ENCODE measurements around the gene MXRA7. TPM values are rescaled to one million over a fixed set of nuclear protein-coding genes. Genes with fewer than 3 reads are reported as not detected.

Gene MXRA7
- total and polyA plus RNA-seq, 3 donors from 2014 or later, result 217 to 272 (median 253) TPM

- Histone ChIP-seq H3K4me3 (no peak overlapping the region), H3K27ac (peak overlapping the region; percentile 89 to 92), H3K4me1 (peaks cover 81% of the 10 kb centered on the region), H3K9me3 (no peaks in the 10 kb centered on the region), H3K27me3 (no peaks in the 10 kb centered on the region), H3K36me3 (ENCODE audit: low read depth, missing control alignments) (no peaks in the 10 kb centered on the region)
- intact Hi-C loops (cut with DNase I; ENCODE audit: low total_unique reads), result no loop called here
- no peak for DNase-seq
- WGBS, 2 donors, result 71 to 88% methylated on average over 8 of the region's 8 CpGs
- TF ChIP-seq CTCF (IDR thresholded peaks at IDR 0.05) (no peak), POLR2A (IDR thresholded peaks at IDR 0.05) (no peak)
These were observed 24.9 kb downstream of the MXRA7 start for GRCh38 chr17:76685846-76686245.

GRCh38 chr17:76685366-76685765, 25.4 kb downstream of the MXRA7 start:
- TF ChIP-seq CTCF (IDR thresholded peaks at IDR 0.05) (no peak), POLR2A (IDR thresholded peaks at IDR 0.05) (no peak)
- Histone ChIP-seq H3K4me3 (no peak overlapping the region), H3K27me3 (no peaks in the 10 kb centered on the region), H3K27ac (peak overlapping the region; percentile 89 to 92), H3K4me1 (peaks cover 81% of the 10 kb centered on the region), H3K36me3 (ENCODE audit: low read depth, missing control alignments) (no peaks in the 10 kb centered on the region), H3K9me3 (no peaks in the 10 kb centered on the region)
- intact Hi-C loops (cut with DNase I; ENCODE audit: low total_unique reads), result no loop called here
- 87% methylated on average over 6 to 12 of the region's 12 CpGs for WGBS, 2 donors
- DNase-seq, result no peak

GRCh38 chr17:76684756-76685155, 26.0 kb downstream of the MXRA7 start:
- intact Hi-C loops (cut with DNase I; ENCODE audit: low total_unique reads), result no loop called here

GRCh38 chr17:76683921-76684745, 26.6 kb downstream of the MXRA7 start:
- H3K4me1 ChIP-seq, result peaks cover 70% of the 10 kb centered on the region
- H3K36me3 ChIP-seq (ENCODE audit: low read depth, missing control alignments), result no peaks in the 10 kb centered on the region
- no peak for DNase-seq
- 81 to 86% methylated on average over 22 to 25 of the region's 25 CpGs for WGBS, 2 donors
- no peaks in the 10 kb centered on the region for H3K27me3 ChIP-seq
- H3K9me3 ChIP-seq, result no peaks in the 10 kb centered on the region
- no peak overlapping the region for H3K4me3 ChIP-seq
- H3K27ac ChIP-seq, result peak overlapping the region in 1 of 2 donors; percentile 92
- intact Hi-C loops (cut with DNase I; ENCODE audit: low total_unique reads), result no loop called here
- TF ChIP-seq POLR2A (IDR thresholded peaks at IDR 0.05) (no peak), CTCF (IDR thresholded peaks at IDR 0.05) (no peak)

More at GRCh38 chr17:76684756-76685155, 26.0 kb downstream of the MXRA7 start:
- no peak for DNase-seq
- H3K9me3 ChIP-seq, result no peaks in the 10 kb centered on the region
- H3K27me3 ChIP-seq, result no peaks in the 10 kb centered on the region
- no peaks in the 10 kb centered on the region for H3K36me3 ChIP-seq (ENCODE audit: low read depth, missing control alignments)
- TF ChIP-seq POLR2A (IDR thresholded peaks at IDR 0.05) (no peak), CTCF (IDR thresholded peaks at IDR 0.05) (no peak)
- WGBS, 2 donors, result 79 to 81% methylated on average over 7 of the region's 7 CpGs
- no peak overlapping the region for H3K4me3 ChIP-seq
- peaks cover 76% of the 10 kb centered on the region for H3K4me1 ChIP-seq
- H3K27ac ChIP-seq, result peak overlapping the region; percentile 31 to 92
